CD4-positive, alpha-beta T cell treated with Interleukin-10 for 1 hour (primary cell): ENCODE results near the gene SAP30BP.
"Not testable (repeated sequence)": the region's sequence is repeated elsewhere in the genome, so short reads cannot be mapped to it uniquely, and the experiment has no call there.

ENCODE experiments used
- DNase-seq: peaks from one replicate; pipeline ENCODE4 v3.0.0-alpha.2; 2020

SAP30BP gene

GRCh38 chr17:75634376-75634740 is 32.8 kb upstream of the SAP30BP start:
- no peak for DNase-seq

- no peak for DNase-seq
Observed at GRCh38 chr17:75634754-75635609, 32.2 kb upstream of the SAP30BP start.

- DNase-seq = no peak
Observed at GRCh38 chr17:75635610-75636202, 31.4 kb upstream of the SAP30BP start.

GRCh38 chr17:75636381-75637142 is 30.6 kb upstream of the SAP30BP start:
- DNase-seq = no peak

- no peak for DNase-seq
Observed at GRCh38 chr17:75637143-75637538, 30.0 kb upstream of the SAP30BP start.

GRCh38 chr17:75637551-75637950 is 29.6 kb upstream of the SAP30BP start:
- no peak for DNase-seq

GRCh38 chr17:75638039-75638438 is 29.1 kb upstream of the SAP30BP start:
- DNase-seq = not testable (repeated sequence)

- DNase-seq = no peak
Observed at GRCh38 chr17:75638893-75639292, 28.2 kb upstream of the SAP30BP start.

- DNase-seq = no peak
Observed at GRCh38 chr17:75639327-75639726, 27.8 kb upstream of the SAP30BP start.

GRCh38 chr17:75639771-75640555 is 27.2 kb upstream of the SAP30BP start:
- DNase-seq = no peak

GRCh38 chr17:75640556-75641119 is 26.5 kb upstream of the SAP30BP start:
- no peak for DNase-seq

GRCh38 chr17:75641343-75641742 is 25.8 kb upstream of the SAP30BP start:
- DNase-seq = no peak

GRCh38 chr17:75642182-75642783 is 24.9 kb upstream of the SAP30BP start:
- no peak for DNase-seq

GRCh38 chr17:75642784-75643642 is 24.1 kb upstream of the SAP30BP start:
- no peak for DNase-seq

- no peak for DNase-seq
Observed at GRCh38 chr17:75643643-75644017, 23.5 kb upstream of the SAP30BP start.

GRCh38 chr17:75645501-75645888 is 21.6 kb upstream of the SAP30BP start:
- DNase-seq = no peak

- DNase-seq = peak; percentile 27
Observed at GRCh38 chr17:75645889-75646637, 21.1 kb upstream of the SAP30BP start.

GRCh38 chr17:75646638-75646992 is 20.5 kb upstream of the SAP30BP start:
- DNase-seq = no peak

- DNase-seq = no peak
Observed at GRCh38 chr17:75647061-75647460, 20.1 kb upstream of the SAP30BP start.

- no peak for DNase-seq
Observed at GRCh38 chr17:75647921-75648320, 19.2 kb upstream of the SAP30BP start.

GRCh38 chr17:75649687-75650086 is 17.5 kb upstream of the SAP30BP start:
- no peak for DNase-seq
